ENCODE measurements around the gene TARBP1.

GRCh38 chr1:234507626-234508387, 28.8 kb upstream of the TARBP1 start:
- TF ChIP-seq, protein P1, sequence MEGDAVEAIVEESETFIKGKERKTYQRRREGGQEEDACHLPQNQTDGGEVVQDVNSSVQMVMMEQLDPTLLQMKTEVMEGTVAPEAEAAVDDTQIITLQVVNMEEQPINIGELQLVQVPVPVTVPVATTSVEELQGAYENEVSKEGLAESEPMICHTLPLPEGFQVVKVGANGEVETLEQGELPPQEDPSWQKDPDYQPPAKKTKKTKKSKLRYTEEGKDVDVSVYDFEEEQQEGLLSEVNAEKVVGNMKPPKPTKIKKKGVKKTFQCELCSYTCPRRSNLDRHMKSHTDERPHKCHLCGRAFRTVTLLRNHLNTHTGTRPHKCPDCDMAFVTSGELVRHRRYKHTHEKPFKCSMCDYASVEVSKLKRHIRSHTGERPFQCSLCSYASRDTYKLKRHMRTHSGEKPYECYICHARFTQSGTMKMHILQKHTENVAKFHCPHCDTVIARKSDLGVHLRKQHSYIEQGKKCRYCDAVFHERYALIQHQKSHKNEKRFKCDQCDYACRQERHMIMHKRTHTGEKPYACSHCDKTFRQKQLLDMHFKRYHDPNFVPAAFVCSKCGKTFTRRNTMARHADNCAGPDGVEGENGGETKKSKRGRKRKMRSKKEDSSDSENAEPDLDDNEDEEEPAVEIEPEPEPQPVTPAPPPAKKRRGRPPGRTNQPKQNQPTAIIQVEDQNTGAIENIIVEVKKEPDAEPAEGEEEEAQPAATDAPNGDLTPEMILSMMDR (conservative IDR thresholded peaks at IDR 0.05; ENCODE audit: low read length), result no peak
- no peak for TF ChIP-seq EZH2phosphoT487 (IDR thresholded peaks at IDR 0.05; ENCODE audit: borderline replicate concordance, low read depth, low read length)

All from OCI-LY7 (cell line).